Measurements from ENCODE around the gene RNASEH2B. TPM values are rescaled to one million over a fixed set of nuclear protein-coding genes. Genes with fewer than 3 reads are reported as not detected.

Gene RNASEH2B
- total and polyA plus RNA-seq, 2 of the 8 experiments (the other 6 are each of a cell fraction or from before 2014, with no cell fraction given): 19.3 to 43.9 TPM

DNA sequence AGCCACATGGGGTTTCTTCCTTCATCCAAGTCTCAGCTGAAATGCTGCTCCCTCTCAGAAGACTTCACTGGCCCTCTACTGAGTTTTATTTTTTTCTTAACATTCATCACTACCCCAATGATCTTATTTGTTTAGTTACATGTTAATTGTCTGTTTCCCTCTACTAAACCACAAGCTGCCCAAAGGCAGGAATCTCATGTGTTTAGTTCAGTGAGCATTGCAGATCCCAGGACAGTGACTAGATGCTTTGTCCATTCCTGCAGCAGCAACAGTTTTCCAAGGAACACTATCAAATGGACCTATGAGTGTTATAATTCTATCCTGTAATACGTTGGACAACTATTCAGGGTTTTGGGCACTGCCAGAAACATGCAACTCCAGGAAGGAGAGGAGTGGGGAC, 93.1 kb downstream of the RNASEH2B start (continued):
- TF ChIP-seq KDM4A (IDR thresholded peaks at IDR 0.05; ENCODE audit: low read depth, low read length, severe bottlenecking): no peak
- TF ChIP-seq NANOG (IDR thresholded peaks at IDR 0.05; ENCODE audit: insufficient read depth, low read depth, low read length, poor library complexity, severe bottlenecking): no peak
- no peak for TF ChIP-seq SIN3A (conservative IDR thresholded peaks at IDR 0.05 in 1 of 2, IDR thresholded peaks at IDR 0.05 in 1 of 2; ENCODE audit: low read depth in 1 of 2, low read length in 2 of 2)
- TF ChIP-seq, protein P1, sequence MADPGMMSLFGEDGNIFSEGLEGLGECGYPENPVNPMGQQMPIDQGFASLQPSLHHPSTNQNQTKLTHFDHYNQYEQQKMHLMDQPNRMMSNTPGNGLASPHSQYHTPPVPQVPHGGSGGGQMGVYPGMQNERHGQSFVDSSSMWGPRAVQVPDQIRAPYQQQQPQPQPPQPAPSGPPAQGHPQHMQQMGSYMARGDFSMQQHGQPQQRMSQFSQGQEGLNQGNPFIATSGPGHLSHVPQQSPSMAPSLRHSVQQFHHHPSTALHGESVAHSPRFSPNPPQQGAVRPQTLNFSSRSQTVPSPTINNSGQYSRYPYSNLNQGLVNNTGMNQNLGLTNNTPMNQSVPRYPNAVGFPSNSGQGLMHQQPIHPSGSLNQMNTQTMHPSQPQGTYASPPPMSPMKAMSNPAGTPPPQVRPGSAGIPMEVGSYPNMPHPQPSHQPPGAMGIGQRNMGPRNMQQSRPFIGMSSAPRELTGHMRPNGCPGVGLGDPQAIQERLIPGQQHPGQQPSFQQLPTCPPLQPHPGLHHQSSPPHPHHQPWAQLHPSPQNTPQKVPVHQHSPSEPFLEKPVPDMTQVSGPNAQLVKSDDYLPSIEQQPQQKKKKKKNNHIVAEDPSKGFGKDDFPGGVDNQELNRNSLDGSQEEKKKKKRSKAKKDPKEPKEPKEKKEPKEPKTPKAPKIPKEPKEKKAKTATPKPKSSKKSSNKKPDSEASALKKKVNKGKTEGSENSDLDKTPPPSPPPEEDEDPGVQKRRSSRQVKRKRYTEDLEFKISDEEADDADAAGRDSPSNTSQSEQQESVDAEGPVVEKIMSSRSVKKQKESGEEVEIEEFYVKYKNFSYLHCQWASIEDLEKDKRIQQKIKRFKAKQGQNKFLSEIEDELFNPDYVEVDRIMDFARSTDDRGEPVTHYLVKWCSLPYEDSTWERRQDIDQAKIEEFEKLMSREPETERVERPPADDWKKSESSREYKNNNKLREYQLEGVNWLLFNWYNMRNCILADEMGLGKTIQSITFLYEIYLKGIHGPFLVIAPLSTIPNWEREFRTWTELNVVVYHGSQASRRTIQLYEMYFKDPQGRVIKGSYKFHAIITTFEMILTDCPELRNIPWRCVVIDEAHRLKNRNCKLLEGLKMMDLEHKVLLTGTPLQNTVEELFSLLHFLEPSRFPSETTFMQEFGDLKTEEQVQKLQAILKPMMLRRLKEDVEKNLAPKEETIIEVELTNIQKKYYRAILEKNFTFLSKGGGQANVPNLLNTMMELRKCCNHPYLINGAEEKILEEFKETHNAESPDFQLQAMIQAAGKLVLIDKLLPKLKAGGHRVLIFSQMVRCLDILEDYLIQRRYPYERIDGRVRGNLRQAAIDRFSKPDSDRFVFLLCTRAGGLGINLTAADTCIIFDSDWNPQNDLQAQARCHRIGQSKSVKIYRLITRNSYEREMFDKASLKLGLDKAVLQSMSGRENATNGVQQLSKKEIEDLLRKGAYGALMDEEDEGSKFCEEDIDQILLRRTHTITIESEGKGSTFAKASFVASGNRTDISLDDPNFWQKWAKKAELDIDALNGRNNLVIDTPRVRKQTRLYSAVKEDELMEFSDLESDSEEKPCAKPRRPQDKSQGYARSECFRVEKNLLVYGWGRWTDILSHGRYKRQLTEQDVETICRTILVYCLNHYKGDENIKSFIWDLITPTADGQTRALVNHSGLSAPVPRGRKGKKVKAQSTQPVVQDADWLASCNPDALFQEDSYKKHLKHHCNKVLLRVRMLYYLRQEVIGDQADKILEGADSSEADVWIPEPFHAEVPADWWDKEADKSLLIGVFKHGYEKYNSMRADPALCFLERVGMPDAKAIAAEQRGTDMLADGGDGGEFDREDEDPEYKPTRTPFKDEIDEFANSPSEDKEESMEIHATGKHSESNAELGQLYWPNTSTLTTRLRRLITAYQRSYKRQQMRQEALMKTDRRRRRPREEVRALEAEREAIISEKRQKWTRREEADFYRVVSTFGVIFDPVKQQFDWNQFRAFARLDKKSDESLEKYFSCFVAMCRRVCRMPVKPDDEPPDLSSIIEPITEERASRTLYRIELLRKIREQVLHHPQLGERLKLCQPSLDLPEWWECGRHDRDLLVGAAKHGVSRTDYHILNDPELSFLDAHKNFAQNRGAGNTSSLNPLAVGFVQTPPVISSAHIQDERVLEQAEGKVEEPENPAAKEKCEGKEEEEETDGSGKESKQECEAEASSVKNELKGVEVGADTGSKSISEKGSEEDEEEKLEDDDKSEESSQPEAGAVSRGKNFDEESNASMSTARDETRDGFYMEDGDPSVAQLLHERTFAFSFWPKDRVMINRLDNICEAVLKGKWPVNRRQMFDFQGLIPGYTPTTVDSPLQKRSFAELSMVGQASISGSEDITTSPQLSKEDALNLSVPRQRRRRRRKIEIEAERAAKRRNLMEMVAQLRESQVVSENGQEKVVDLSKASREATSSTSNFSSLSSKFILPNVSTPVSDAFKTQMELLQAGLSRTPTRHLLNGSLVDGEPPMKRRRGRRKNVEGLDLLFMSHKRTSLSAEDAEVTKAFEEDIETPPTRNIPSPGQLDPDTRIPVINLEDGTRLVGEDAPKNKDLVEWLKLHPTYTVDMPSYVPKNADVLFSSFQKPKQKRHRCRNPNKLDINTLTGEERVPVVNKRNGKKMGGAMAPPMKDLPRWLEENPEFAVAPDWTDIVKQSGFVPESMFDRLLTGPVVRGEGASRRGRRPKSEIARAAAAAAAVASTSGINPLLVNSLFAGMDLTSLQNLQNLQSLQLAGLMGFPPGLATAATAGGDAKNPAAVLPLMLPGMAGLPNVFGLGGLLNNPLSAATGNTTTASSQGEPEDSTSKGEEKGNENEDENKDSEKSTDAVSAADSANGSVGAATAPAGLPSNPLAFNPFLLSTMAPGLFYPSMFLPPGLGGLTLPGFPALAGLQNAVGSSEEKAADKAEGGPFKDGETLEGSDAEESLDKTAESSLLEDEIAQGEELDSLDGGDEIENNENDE (IDR thresholded peaks at IDR 0.05; ENCODE audit: insufficient replicate concordance, low read length): no peak
- TF ChIP-seq POLR2A (IDR thresholded peaks at IDR 0.05; ENCODE audit: control extremely low read depth in 1 of 2, low read depth in 2 of 2, low read length in 2 of 2): no peak
- TF ChIP-seq TAF1 (IDR thresholded peaks at IDR 0.05; ENCODE audit: low read depth, low read length): no peak
- TF ChIP-seq CBX8 (IDR thresholded peaks at IDR 0.05; ENCODE audit: borderline replicate concordance, low read depth, low read length): no peak

Data from H1 (cell line).